Skin epidermis (tissue), 12 donors: ENCODE results near the gene RMRP.
"Not testable (repeated sequence)": the region's sequence is repeated elsewhere in the genome, so short reads cannot be mapped to it uniquely, and the experiment has no call there.

ENCODE experiments used
- H3K27ac ChIP-seq, 21 experiments: fragments of 200-600 bp; sonication (generic) in 11 of 21; one replicate each; pipeline ENCODE4 v1.5.0; 2020; ENCODE audit warnings: mild to moderate bottlenecking in 3 of 21, inconsistent platforms in 2 of 21, moderate library complexity in 2 of 21
- H3K4me3 ChIP-seq, 7 experiments: fragments of 200-600 bp; sonication (generic) in 2 of 7; one replicate each; pipeline ENCODE4 v1.5.0; 2020; ENCODE audit warnings: inconsistent platforms in 2 of 7, mild to moderate bottlenecking in 2 of 7, moderate library complexity in 1 of 7

The RMRP gene

DNA sequence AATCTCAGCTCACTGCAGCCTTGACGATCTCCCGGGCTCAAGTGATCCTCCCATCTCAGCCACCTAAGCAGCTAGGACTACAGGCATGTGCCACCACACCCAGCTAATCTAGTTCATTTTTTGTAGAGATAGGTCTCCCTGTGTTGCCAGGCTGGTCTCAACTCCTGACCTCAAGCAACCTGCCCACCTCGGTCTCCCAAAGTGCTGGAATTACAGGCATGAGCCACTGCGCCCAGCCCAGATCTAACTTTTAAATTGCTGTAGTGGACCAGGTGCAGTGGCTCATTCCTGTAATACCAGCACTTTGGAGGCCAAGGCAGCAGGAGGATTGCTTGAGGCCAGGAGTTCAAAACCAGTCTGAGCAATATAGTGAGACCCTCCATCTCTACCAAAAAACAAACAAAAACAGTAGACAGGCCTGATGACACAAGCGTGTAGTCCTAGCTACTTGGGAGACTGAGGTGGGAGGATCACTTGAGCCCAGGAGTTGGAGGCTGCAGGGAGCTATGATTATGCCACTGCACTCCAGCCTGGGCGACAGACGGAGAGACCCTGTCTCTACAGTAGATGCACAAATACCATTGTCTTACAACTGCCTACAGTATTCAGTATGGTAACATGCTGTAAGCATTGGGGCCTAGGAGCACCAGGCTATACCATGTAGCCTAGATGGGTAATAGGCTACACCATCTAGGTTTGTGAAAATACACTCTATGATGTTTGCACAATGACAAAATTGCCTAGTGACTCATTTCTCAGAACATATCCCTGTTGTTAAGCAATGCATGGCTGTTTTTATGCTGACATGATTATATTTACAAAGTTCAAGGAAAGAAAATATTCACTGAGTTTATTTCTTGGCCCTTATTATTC is 5.6 kb downstream of the RMRP start:
- Histone ChIP-seq H3K4me3 (no peak overlapping the region), H3K27ac (peak overlapping the region in 7 of 21 experiments; percentile 6 to 97 (median 67))

DNA sequence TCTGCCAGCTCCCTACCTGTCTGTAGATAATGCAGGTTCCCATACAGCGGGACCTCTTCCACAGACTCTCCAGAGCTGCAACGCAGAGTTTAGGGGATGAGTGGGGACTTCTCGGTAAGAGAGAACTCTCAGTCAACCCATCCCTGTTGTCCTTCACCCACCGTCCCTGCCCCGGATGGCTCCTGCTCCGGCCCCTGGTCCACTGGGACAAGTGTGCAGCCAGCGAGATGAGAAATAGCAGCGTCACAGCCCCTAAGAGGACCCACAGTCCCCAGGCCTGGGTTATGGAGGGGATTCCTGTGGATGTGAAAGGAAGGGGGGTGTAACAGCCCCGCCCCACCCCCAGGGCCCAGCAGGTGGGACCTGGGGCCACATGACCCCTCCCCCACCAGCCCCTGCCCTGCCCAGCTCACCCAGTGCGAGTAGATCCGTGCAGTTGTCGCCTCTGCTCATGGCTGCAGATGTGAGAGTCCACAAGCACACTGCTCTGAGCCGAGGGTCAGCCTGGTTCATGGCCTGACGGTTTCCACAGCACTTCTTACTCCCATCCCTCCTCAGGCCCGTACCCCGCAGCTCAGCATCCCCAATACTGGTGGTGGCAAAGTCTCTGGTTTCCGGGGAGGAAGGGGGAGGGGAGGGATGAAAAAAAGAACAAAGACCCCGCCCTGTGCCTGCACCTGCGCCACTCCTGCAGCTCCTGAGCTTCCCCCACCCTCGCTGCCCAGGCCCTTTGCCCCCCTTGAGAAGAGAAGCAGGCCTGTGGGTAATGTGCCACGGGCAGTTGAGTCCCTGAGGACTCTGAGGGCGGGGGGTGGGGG is 7.3 kb downstream of the RMRP start, which contains the start of gene SIT1:
Gene SIT1, minus strand, starts transcription at position 591 of the 818 bp plus-strand sequence. Its CDS starts 78 bp downstream, at position 513.
- Histone ChIP-seq H3K4me3 (peak within 1 kb of the TSS; percentile 18 to 47 (median 27)), H3K27ac (peak within 1 kb of the TSS in 20 of 21 experiments; percentile 20 to 97 (median 75))

DNA sequence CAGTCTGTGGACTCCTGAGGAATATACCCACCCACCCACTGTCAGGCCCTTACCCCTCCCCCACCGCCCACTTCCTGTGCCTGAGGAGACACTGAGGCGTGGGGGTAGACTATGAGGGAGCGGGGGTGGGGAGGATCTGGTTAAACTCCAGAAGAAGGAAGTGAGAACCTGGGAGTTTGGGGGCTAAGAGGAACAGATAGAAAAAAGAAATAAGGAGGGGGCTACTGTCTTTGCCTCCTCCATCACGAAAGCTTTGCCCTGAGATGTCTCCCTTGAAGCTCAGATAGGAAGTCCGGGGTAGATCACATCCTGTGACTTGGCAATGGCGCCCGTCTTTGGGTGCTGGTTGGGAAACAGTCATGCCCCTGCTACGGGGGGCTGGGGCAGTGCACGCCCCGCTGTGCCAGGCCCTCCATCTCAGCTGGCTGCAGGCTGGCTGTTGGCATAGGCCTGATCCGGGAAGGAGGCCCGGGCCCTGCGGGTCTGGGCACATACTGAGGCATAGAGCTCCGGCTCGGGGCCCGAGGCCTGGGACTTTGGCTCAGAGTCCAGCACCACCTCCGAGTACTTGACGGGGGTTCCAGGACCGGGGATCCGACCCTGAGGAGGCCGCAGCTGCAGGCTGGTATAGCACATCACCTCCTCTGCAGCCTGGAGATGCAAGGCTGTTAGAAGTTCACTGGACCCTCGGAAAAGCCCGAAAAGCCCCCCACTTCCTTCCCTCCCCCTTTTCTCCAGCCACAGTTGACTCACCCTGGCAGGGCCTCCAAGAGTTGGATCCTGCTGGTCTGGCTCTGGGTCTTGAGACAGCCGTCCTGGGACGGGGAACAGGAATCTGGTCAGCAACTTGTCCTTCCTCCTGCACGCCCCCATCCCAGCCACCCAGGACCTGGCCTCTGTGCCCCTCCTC is 8.1 kb downstream of the RMRP start:
- H3K4me3 ChIP-seq: peak overlapping the region; percentile 18 to 47 (median 27)
- peak overlapping the region in 20 of 21 experiments; percentile 6 to 97 (median 75) for H3K27ac ChIP-seq

DNA sequence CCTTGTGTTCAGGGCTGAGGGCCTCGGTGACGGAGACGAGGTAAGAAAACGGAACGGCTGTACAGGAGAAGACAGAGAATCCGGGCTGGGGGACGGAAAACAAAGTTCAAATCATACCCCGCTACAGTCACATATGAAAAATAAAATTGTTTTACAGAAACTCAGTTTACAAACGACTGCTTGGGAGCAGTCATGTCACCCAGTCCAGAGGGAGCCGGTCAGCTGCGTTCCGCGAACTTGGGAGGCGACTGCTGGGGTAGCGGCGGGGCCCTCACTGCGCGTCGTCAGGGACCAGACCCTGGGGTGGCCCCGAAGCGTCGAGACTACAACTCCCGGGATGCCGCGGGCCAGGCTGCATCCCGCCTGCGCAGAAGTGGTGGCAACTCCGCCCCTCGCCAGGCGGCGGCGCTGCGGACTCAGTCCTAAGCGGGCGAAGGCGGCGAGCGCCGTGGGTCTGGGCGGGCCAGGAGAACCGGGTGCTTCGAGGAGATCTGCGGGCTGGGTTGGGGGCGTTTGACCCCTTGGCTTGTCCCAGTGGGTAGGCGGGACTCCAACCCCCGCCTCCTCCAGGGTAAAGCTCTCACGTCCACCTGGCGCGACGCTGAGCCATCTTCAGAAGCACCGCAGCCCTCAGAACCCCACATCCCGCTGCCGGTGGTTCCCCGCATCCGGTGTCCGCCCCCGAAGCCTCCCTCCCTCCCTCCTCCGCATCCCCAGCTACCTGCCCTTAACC is 11.1 kb downstream of the RMRP start:
- H3K4me3 ChIP-seq: peak overlapping the region; percentile 37 to 55 (median 48)
- H3K27ac ChIP-seq: peak overlapping the region; percentile 46 to 97 (median 87)

DNA sequence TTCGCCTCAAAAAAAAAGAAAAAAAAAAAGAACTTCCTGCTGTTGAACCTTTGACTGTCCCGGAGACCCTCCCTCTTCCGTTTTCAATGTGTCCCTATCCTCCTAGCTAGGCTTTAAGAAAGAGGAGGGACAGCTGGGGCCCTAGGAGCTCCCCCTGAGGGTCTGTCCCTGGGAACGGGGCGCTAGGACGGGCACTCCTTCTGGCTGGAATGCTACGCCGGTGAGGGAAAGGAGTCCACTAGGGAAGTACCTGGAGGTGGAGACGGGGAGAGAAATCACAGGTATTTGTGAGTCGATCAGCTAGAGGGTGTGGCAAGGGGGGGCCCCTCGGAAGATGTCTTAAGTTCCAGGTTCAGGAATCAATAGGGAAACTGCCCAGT is 11.7 kb downstream of the RMRP start:
- H3K4me3 ChIP-seq: peak overlapping the region; percentile 37 to 55 (median 48)
- H3K27ac ChIP-seq: peak overlapping the region; percentile 46 to 97 (median 87)

DNA sequence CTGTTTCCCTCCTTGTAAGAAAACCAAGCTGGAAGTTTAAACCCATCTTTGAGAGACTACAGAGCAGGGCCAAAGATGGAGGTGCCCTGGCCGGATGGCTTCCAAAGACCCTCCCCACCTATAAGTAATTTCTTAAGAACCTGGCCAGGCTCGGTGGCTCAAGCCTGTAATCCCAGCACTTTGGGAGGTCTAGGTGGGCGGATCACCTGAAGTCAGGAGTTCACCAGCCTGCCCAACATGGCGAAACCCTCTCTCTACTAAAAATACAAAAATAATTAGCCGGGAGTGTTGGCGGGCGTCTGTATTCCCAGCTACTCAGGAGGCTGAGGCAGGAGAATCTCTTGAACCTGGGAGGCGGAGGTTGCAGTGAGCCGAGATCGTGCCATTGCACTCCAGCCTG is 12.1 kb downstream of the RMRP start:
- Histone ChIP-seq H3K4me3 (peak overlapping the region; percentile 37 to 55 (median 48)), H3K27ac (peak overlapping the region in 20 of 21 experiments; percentile 63 to 97 (median 88))

DNA sequence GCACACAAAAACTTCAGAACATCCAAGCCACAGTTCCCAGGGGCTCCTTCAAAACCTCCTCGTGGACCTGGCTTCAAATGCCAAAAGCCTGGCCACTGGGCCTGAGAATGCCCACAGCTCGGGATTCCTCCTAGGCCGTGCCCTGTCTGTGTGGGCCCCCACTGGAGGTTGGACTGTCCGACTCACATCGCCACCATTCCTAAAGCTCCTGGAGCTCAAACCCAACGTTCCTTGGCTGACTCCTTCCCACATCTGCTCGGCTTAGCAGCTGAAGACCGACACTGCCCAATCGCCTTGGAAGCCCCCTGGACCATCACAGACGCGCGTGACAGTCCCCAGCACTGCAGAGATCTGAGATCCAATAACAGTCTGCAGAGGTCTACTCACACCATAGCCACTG is 14.8 kb downstream of the RMRP start:
- Histone ChIP-seq H3K4me3 (no peak overlapping the region), H3K27ac (no peak overlapping the region)

DNA sequence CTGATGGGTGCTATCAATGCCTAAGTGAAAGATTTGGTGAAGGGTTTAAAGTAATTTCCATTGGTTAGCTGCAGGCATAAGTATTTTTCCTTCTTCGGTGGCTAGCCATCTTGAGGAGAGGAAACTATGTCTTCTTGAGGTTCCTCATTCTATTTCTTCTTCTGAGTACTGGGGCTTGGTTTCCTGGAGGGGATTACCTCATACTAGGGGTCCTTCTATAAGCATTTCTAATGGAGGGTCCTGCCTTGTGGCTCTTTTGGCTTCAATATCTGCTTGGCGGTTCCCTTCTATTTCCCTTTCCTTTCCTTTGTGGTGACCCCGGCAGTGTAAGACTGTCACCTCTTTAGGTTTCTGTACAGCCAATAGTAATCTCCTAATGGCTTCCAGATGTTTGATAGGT is 16.3 kb downstream of the RMRP start:
- H3K27ac ChIP-seq: peak overlapping the region in 4 of 21 experiments; percentile 5 to 35 (median 25)
- H3K4me3 ChIP-seq: not testable (repeated sequence)

DNA sequence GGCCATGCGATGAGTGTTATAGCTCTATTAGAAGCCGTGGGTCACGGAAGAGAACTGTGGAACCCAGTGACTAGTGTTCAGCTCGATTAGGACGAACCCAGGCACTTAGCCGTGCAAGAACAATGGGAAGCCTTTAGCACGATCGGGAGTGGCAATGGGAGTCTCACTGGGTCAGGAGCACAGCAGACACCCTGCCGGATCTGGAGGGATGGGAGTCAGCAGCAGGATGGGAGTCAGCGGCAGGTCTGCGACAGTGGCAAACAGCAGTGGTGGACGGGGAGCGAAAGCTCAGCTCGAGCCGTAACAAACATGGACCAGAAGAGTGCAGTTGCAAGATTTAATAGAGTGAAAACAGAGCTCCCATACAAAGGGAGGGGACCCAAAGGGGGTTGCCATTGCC is 17.4 kb downstream of the RMRP start:
- H3K4me3 ChIP-seq, H3K27ac ChIP-seq: not testable (repeated sequence)

DNA sequence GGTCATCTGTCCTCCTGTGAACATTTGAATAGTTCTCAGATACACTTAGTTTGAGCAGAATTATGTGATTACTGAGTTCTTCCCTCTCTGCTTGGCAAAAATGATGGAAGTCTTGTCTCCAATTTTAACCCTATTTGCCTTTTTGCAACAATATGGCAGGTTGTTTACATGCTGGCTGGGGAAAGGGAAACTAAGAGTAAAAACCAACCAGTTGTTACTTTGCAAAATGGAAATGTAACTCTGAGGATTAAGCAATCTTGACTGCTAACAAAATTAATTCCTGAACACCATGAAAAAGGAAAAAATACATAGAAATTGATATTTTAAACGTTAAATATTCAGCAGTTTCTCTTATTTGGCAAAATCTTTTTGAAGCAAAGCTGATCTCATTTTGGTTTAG is 18.2 kb downstream of the RMRP start:
- Histone ChIP-seq H3K4me3 (no peak overlapping the region), H3K27ac (peak overlapping the region in 3 of 21 experiments; percentile 14 to 61 (median 17))

DNA sequence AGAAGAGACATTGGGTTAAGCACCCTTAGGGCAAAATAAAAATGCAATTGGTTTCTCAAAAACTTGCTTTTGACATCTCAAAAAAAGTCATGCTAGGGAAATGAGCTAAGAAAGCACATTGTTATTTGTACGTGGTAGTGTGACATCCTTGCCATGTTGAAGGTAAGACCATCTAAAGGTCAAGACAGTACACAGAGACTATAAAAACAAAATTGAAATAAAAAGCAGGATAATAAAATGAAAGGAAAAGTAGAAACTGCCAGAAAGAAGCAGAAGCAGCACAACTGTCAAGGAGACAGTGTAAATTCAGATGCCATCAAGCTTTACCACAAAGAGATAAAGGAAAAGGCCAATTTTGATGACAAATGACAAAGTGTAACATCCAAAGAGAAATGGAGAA is 18.6 kb downstream of the RMRP start:
- not testable (repeated sequence) for H3K4me3 ChIP-seq
- peak overlapping the region in 3 of 21 experiments; percentile 14 to 61 (median 25) for H3K27ac ChIP-seq

DNA sequence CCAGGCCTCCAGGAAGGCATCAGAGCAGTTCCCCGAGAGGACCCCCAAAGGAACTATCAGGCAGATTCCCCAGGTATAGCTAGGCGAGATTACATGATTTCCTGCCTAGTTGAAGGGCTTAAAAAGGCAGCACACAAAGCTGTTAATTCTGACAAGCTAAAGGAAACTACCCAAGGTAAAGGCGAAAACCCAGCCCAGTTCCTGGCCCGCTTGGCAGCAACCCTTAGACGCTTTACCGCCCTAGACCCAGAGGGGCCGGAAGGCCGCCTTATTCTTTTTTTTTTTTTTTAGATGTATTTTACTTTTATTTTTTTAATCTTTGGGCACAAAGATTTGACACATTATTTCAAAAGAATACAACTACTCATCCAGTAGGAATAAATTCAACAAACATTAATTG is 19.1 kb downstream of the RMRP start:
- H3K4me3 ChIP-seq: not testable (repeated sequence)
- peak overlapping the region in 4 of 21 experiments; percentile 14 to 61 (median 34) for H3K27ac ChIP-seq

DNA sequence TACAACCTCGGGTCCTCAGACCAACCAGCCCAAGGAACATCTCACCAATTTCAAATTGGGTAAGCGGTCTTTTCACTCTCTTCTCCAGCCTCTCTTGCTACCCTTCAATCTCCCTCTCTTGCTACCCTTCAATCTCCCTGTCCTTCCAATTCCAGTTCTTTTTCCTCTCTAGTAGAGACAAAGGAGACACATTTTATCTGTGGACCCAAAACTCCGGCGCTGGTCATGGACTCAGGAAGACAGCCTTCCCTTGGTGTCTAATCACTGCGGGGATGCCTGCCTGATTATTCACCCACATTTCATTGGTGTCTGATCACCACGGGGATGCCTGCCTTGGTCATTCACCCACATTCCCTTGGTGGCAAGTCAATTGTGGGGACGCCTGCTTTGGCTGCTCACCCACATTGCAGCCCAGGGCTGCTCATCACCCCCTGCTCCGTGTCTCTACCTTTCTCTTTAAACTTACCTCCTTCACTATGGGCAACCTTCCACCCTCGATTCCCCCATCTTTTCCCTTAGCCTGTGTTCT is 20.3 kb downstream of the RMRP start:
- H3K27ac ChIP-seq: peak overlapping the region in 5 of 21 experiments; percentile 50 to 60 (median 55)
- H3K4me3 ChIP-seq: not testable (repeated sequence)

DNA sequence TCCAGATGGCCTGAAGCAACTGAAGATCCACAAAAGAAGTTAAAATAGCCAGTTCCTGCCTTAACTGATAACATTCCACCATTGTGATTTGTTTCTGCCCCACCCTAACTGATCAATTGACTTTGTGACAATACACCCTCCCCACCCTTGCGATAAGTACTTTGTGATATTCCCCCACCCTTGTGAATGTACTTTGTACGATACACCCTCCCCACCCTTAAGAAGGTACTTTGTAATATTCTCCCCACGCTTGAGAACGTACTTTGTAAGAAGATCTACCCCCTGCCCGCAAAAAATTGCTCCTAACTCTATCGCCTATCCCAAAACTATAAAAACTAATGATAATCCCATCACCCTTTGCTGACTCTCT is 21.0 kb downstream of the RMRP start:
- H3K27ac ChIP-seq: peak overlapping the region in 8 of 21 experiments; percentile 1 to 60 (median 52)
- not testable (repeated sequence) for H3K4me3 ChIP-seq

DNA sequence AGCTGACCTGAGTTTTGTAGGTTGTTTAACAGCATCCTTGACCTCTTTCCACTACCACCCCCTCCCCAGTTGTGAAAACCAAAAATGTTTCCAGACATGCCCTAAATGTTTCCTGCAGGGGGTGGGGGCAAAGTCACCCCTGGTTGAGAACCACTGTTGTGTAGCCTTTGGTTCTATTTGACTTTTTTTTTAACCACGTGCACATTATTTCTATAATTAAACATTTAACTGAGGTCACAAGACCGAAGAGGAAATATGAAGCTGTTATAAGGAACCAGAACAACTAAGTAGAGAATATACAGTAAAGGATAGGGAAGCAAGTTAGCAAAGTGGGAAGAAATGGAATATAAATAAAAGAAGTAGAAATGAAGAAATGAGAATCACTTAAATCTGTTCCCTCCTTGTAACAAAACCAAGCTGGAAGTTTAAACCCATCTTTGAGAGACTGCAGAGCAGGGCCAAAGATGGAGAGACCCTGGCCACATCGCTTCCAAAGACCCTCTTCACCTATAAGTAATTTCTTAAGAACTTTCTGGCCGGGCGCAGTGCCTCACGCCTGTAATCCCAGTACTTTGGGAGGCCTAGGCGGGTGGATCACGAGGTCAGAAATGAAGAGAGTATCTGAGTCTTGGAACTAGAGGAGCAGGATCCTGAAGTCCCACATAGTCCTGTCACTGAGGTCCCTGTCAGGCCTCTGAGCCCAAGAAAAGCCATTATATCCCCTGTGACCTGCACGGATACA is 21.5 kb downstream of the RMRP start:
- peak overlapping the region in 10 of 21 experiments; percentile 7 to 73 (median 52) for H3K27ac ChIP-seq
- H3K4me3 ChIP-seq: no peak overlapping the region

DNA sequence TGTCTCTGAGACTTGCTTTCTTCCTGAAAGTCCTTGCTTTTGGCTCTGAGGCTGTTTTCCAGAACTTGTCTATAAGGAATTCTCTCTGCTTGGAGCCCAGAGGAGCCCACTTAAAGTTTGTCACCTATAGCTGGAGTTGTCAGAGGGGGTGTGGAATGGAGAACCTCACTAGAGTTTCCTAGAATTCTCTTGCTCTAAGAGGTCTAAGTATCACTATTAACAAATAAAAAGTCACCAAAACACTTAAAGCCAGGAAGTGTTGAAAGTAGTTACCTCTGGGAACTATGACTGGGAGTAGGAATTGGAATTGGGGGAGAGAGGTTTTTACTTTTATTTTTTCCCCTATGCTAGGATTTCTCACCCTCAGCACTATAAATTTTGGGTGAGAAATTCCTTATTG is 22.1 kb downstream of the RMRP start:
- Histone ChIP-seq H3K27ac (peak overlapping the region in 8 of 21 experiments; percentile 7 to 73 (median 38)), H3K4me3 (no peak overlapping the region)

DNA sequence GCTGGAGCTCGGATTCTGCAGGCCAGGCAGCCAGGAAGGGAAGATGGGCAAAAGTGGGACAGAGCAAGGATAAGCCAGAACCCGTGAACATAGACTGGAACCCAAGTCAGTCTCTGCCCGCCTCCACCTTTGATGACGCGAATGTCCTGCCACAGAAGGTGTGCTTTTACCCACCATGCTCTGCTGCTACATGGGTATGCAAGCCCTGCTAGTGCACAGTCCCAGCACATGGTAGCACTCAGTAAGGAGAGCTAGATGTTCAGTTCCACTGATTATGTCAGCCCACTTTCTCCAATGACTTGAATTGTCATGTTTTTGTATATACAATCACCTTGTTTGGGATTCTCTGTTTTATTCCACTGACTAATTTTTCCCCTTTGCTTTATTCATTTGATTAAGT is 28.2 kb downstream of the RMRP start:
- no peak overlapping the region for H3K4me3 ChIP-seq
- H3K27ac ChIP-seq: no peak overlapping the region
